H9 (cell line): ENCODE measurements around the gene IGF2BP3. TPM values are rescaled to one million over a fixed set of nuclear protein-coding genes. Genes with fewer than 3 reads are reported as not detected.

Source experiments
- DNase-seq: peaks from one replicate; pipeline ENCODE4 v3.0.0-alpha.2; 2017
- H2AFZ ChIP-seq: one replicate; pipeline ENCODE4 v1.6.1; 2013; ENCODE audit warnings: mild to moderate bottlenecking, low read length, control low read depth, moderate library complexity
- H2AK5ac ChIP-seq: 2 replicates; pipeline ENCODE4 v1.6.1; 2013; ENCODE audit warnings: low read length, control low read depth, mixed read lengths; ENCODE audit not compliant: insufficient read length
- H2BK120ac ChIP-seq: one replicate; pipeline ENCODE4 v1.6.1; 2013; ENCODE audit warnings: low read depth, mild to moderate bottlenecking, low read length, control low read depth, inconsistent platforms; ENCODE audit not compliant: poor library complexity, severe bottlenecking
- H2BK12ac ChIP-seq: 2 replicates; pipeline ENCODE4 v1.6.1; 2013; ENCODE audit warnings: low read length, control low read depth, mixed read lengths, low read depth; ENCODE audit not compliant: insufficient read length
- H2BK15ac ChIP-seq: 2 replicates; pipeline ENCODE4 v1.6.1; 2013; ENCODE audit warnings: low read depth, low read length, control low read depth
- H2BK20ac ChIP-seq: one replicate; pipeline ENCODE4 v1.6.1; 2013; ENCODE audit warnings: low read depth, mild to moderate bottlenecking, low read length, control low read depth, inconsistent platforms; ENCODE audit not compliant: poor library complexity, severe bottlenecking
- H2BK5ac ChIP-seq: 2 replicates; pipeline ENCODE4 v1.6.1; 2013; ENCODE audit warnings: low read length, control low read depth, mixed read lengths; ENCODE audit not compliant: insufficient read length
- H3K14ac ChIP-seq: 2 replicates; pipeline ENCODE4 v1.6.1; 2013; ENCODE audit warnings: low read length, control low read depth; ENCODE audit not compliant: insufficient read depth
- H3K18ac ChIP-seq: 2 replicates; pipeline ENCODE4 v1.6.1; 2013; ENCODE audit warnings: low read depth, mild to moderate bottlenecking, mixed read lengths, low read length, control low read depth; ENCODE audit not compliant: insufficient read length
- H3K23ac ChIP-seq: 2 replicates; pipeline ENCODE4 v1.6.1; 2013; ENCODE audit warnings: low read length, control low read depth, mixed read lengths, low read depth; ENCODE audit not compliant: insufficient read length
- H3K23me2 ChIP-seq: 2 replicates; pipeline ENCODE4 v1.6.1; 2013; ENCODE audit warnings: low read depth, mild to moderate bottlenecking, mixed read lengths, low read length, control low read depth; ENCODE audit not compliant: insufficient read length, poor library complexity, severe bottlenecking
- H3K27ac ChIP-seq: 2 replicates; pipeline ENCODE4 v1.5.1; 2013; ENCODE audit warnings: low read length, control low read depth, mixed read lengths, low read depth; ENCODE audit not compliant: insufficient read length
- H3K27me3 ChIP-seq: 2 replicates; pipeline ENCODE4 v1.6.1; 2013; ENCODE audit warnings: low read length, control low read depth, inconsistent platforms; ENCODE audit not compliant: insufficient read depth
- H3K4ac ChIP-seq: 2 replicates; pipeline ENCODE4 v1.6.1; 2013; ENCODE audit warnings: low read depth, mild to moderate bottlenecking, control low read depth, inconsistent platforms, low read length, moderate library complexity
- H3K4me1 ChIP-seq: 2 replicates; pipeline ENCODE4 v1.6.1; 2013; ENCODE audit warnings: low read length, control low read depth, inconsistent platforms; ENCODE audit not compliant: insufficient read depth
- H3K4me2 ChIP-seq: 2 replicates; pipeline ENCODE4 v1.6.1; 2013; ENCODE audit warnings: low read length, control low read depth, mixed read lengths; ENCODE audit not compliant: insufficient read length, insufficient read depth
- H3K56ac ChIP-seq: 2 replicates; pipeline ENCODE4 v1.6.1; 2013; ENCODE audit warnings: low read depth, mild to moderate bottlenecking, mixed read lengths, low read length, control low read depth; ENCODE audit not compliant: insufficient read length
- H3K79me1 ChIP-seq: 2 replicates; pipeline ENCODE4 v1.6.1; 2013; ENCODE audit warnings: low read depth, mild to moderate bottlenecking, moderate library complexity, low read length, control low read depth, inconsistent platforms; ENCODE audit not compliant: insufficient read depth, poor library complexity, severe bottlenecking
- H3K79me2 ChIP-seq: 2 replicates; pipeline ENCODE4 v1.6.1; 2013; ENCODE audit warnings: low read length, control low read depth, inconsistent platforms; ENCODE audit not compliant: insufficient read depth
- H3K9ac ChIP-seq: 2 replicates; pipeline ENCODE4 v1.6.1; 2013; ENCODE audit warnings: low read length, control low read depth, mixed read lengths; ENCODE audit not compliant: insufficient read length; ENCODE audit errors: extremely low read depth
- H3K9me3 ChIP-seq: one replicate; pipeline ENCODE4 v1.6.1; 2013; ENCODE audit warnings: low read depth, low read length, inconsistent platforms; ENCODE audit not compliant: control insufficient read depth
- H3T11ph ChIP-seq: one replicate; pipeline ENCODE4 v1.6.1; 2013; ENCODE audit warnings: mild to moderate bottlenecking, low read length, control low read depth, inconsistent platforms
- H4K20me1 ChIP-seq: one replicate; pipeline ENCODE4 v1.6.1; 2013; ENCODE audit not compliant: control insufficient read depth, insufficient read length, insufficient read depth
- H4K5ac ChIP-seq: 2 replicates; pipeline ENCODE4 v1.6.1; 2013; ENCODE audit warnings: low read depth, mild to moderate bottlenecking, mixed read lengths, low read length, control low read depth; ENCODE audit not compliant: insufficient read length
- H4K8ac ChIP-seq: replicated peaks from 2 replicates; pipeline ENCODE4 v1.6.1; 2013; ENCODE audit warnings: low read length, control low read depth, mixed read lengths, low read depth; ENCODE audit not compliant: insufficient read length
- H4K91ac ChIP-seq: 2 replicates; pipeline ENCODE4 v1.6.1; 2013; ENCODE audit warnings: low read depth, mild to moderate bottlenecking, moderate library complexity, mixed read lengths, low read length, control low read depth; ENCODE audit not compliant: insufficient read length
- H3K27ac Mint-ChIP-seq, 3 experiments: 2 replicates in 2 of 3; 3 replicates in 1 of 3; pipeline ENCODE4 v1.8.0; 2020 to 2021; ENCODE audit warnings: mixed read lengths in 3 of 3, mild to moderate bottlenecking in 1 of 3, moderate library complexity in 1 of 3
- H3K27me3 Mint-ChIP-seq: 2 replicates; pipeline ENCODE4 v1.8.0; 2021; ENCODE audit warnings: low read depth, mild to moderate bottlenecking, moderate library complexity, mixed read lengths
- H3K36me3 Mint-ChIP-seq, 3 experiments: 2 replicates in 2 of 3; 3 replicates in 1 of 3; pipeline ENCODE4 v1.8.0; 2020 to 2021; ENCODE audit warnings: low read depth in 3 of 3, mixed read lengths in 3 of 3; ENCODE audit not compliant: insufficient read depth in 1 of 3
- H3K4me1 Mint-ChIP-seq, 2 experiments: 2 replicates each; pipeline ENCODE4 v1.8.0; 2020; ENCODE audit warnings: mixed read lengths in 2 of 2
- H3K4me3 Mint-ChIP-seq, 2 experiments: 2 replicates in 1 of 2; 3 replicates in 1 of 2; pipeline ENCODE4 v1.8.0; 2020 to 2021; ENCODE audit warnings: mild to moderate bottlenecking in 2 of 2, mixed read lengths in 2 of 2, moderate library complexity in 1 of 2
- H3K9me3 Mint-ChIP-seq, 2 experiments: 2 replicates in 1 of 2; 3 replicates in 1 of 2; pipeline ENCODE4 v1.8.0; 2020; ENCODE audit warnings: mild to moderate bottlenecking in 2 of 2, mixed read lengths in 2 of 2, moderate library complexity in 1 of 2
- CTCF ChIP-seq: fragments of 200-600 bp; sonication (generic); conservative IDR thresholded peaks from 3 replicates; pipeline ENCODE4 v1.8.0; 2021; ENCODE audit warnings: antibody characterized with exemption, mild to moderate bottlenecking
- WGBS: extraction: QIAGEN DNeasy Blood & Tissue Kit; methylation state at CpG from one replicate; pipeline ENCODE4 v1.1.7; 2013; ENCODE audit warnings: missing lambda C conversion rate, low lambda C conversion rate, mixed read lengths; ENCODE audit not compliant: insufficient read length; ENCODE audit errors: extremely low coverage; 5-methylcytosine and 5-hydroxymethylcytosine counted together
- total RNA-seq: library from RNA; stranded (reverse); gene quantifications from 2 replicates; pipeline ENCODE4 v1.2.1, GENCODE V29; 2021

Gene IGF2BP3
- total RNA-seq, 1 experiment from 2014 or later = 197 TPM

- peak overlapping the region; percentile 55 for H3K27ac ChIP-seq
- H3K4me2 ChIP-seq = no peak overlapping the region
Measured at GRCh38 chr7:23358152-23358674, 112.1 kb downstream of the IGF2BP3 start.

More at GRCh38 chr7:23358152-23358674, 112.1 kb downstream of the IGF2BP3 start:
- Histone ChIP-seq H4K20me1 (no peaks in the 10 kb centered on the region), H3T11ph (no peak overlapping the region), H2BK20ac (no peak overlapping the region), H3K79me1 (peaks cover 11% of the 10 kb centered on the region), H2BK5ac (no peak overlapping the region), H3K9ac (no peak overlapping the region), H2AK5ac (no peak overlapping the region), H2BK120ac (no peak overlapping the region), H3K23ac (no peak overlapping the region), H3K27me3 (no peaks in the 10 kb centered on the region), H4K5ac (no peak overlapping the region), H2BK12ac (no peak overlapping the region), H3K18ac (no peak overlapping the region), H3K56ac (no peak overlapping the region), H4K91ac (no peak overlapping the region), H3K9me3 (no peaks in the 10 kb centered on the region), H3K4ac (no peak overlapping the region), H3K23me2 (no peaks in the 10 kb centered on the region), H2BK15ac (no peak overlapping the region), H3K79me2 (peaks cover 9% of the 10 kb centered on the region; the same call in 1 of the 2 replicates), H4K8ac (no peak overlapping the region), H3K14ac (no peak overlapping the region), H2AFZ (no peak overlapping the region), H3K4me1 (no peaks in the 10 kb centered on the region)
- Mint-ChIP-seq H3K36me3 (peaks cover 12 to 40% (median 36%) of the 10 kb centered on the region in 3 experiments; a peak in 6 of 7 replicates), H3K4me3 (no peak overlapping the region), H3K4me1 (peaks cover 4 to 7% of the 10 kb centered on the region in 2 experiments; a peak in 3 of 4 replicates), H3K27ac (peak overlapping the region in 1 of 3 experiments; percentile 88; a peak in 2 of 7 replicates), H3K27me3 (no peaks in the 10 kb centered on the region), H3K9me3 (no peaks in the 10 kb centered on the region)
- WGBS = no CpG with 5 or more reads among the region's 2 CpGs
- TF ChIP-seq CTCF = no peak
- DNase-seq = no peak
